ENCODE measurements around the gene LTC4S.

Gene LTC4S

DNA sequence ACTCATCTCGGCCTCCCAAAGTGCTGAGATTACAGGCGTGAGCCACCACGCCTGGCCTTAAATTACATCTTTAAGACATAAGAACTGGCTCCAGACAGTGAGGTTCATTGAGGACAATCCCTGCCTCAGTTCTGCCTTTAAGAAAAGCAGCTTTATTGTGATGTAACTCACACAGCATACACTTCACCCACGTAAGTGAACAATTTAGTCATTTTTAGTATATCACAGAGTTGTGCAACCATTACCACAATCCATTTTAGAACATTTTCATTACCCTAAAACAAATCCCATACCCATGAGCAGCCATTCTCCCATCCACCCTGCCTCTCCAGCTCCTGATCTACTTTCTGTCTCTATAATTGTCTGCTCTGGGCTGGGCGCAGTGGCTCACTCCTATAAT lies 24.0 kb upstream of the LTC4S start:
- no peak for TF ChIP-seq ZC3H10 (CRISPR knock-in tag; IDR thresholded peaks at IDR 0.05)
- TF ChIP-seq GLIS3 (CRISPR knock-in tag; IDR thresholded peaks at IDR 0.05) = no peak
- TF ChIP-seq ZFP30 (CRISPR knock-in tag; IDR thresholded peaks at IDR 0.05) = no peak
- TF ChIP-seq, protein P1, sequence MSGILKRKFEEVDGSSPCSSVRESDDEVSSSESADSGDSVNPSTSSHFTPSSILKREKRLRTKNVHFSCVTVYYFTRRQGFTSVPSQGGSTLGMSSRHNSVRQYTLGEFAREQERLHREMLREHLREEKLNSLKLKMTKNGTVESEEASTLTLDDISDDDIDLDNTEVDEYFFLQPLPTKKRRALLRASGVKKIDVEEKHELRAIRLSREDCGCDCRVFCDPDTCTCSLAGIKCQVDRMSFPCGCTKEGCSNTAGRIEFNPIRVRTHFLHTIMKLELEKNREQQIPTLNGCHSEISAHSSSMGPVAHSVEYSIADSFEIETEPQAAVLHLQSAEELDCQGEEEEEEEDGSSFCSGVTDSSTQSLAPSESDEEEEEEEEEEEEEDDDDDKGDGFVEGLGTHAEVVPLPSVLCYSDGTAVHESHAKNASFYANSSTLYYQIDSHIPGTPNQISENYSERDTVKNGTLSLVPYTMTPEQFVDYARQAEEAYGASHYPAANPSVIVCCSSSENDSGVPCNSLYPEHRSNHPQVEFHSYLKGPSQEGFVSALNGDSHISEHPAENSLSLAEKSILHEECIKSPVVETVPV (CRISPR knock-in tag; IDR thresholded peaks at IDR 0.05) = no peak
- TF ChIP-seq, protein P2, sequence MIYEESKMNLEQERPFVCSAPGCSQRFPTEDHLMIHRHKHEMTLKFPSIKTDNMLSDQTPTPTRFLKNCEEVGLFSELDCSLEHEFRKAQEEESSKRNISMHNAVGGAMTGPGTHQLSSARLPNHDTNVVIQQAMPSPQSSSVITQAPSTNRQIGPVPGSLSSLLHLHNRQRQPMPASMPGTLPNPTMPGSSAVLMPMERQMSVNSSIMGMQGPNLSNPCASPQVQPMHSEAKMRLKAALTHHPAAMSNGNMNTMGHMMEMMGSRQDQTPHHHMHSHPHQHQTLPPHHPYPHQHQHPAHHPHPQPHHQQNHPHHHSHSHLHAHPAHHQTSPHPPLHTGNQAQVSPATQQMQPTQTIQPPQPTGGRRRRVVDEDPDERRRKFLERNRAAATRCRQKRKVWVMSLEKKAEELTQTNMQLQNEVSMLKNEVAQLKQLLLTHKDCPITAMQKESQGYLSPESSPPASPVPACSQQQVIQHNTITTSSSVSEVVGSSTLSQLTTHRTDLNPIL (CRISPR knock-in tag; IDR thresholded peaks at IDR 0.05; ENCODE audit: low read depth) = no peak
- no peak for TF ChIP-seq PPARA (CRISPR knock-in tag; IDR thresholded peaks at IDR 0.05; ENCODE audit: borderline replicate concordance)
- no peak for TF ChIP-seq ZFP3 (CRISPR knock-in tag; IDR thresholded peaks at IDR 0.05)
- no peak for TF ChIP-seq SNAI2 (CRISPR knock-in tag; IDR thresholded peaks at IDR 0.05)
- TF ChIP-seq, protein P3, sequence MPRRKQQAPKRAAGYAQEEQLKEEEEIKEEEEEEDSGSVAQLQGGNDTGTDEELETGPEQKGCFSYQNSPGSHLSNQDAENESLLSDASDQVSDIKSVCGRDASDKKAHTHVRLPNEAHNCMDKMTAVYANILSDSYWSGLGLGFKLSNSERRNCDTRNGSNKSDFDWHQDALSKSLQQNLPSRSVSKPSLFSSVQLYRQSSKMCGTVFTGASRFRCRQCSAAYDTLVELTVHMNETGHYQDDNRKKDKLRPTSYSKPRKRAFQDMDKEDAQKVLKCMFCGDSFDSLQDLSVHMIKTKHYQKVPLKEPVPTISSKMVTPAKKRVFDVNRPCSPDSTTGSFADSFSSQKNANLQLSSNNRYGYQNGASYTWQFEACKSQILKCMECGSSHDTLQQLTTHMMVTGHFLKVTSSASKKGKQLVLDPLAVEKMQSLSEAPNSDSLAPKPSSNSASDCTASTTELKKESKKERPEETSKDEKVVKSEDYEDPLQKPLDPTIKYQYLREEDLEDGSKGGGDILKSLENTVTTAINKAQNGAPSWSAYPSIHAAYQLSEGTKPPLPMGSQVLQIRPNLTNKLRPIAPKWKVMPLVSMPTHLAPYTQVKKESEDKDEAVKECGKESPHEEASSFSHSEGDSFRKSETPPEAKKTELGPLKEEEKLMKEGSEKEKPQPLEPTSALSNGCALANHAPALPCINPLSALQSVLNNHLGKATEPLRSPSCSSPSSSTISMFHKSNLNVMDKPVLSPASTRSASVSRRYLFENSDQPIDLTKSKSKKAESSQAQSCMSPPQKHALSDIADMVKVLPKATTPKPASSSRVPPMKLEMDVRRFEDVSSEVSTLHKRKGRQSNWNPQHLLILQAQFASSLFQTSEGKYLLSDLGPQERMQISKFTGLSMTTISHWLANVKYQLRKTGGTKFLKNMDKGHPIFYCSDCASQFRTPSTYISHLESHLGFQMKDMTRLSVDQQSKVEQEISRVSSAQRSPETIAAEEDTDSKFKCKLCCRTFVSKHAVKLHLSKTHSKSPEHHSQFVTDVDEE (CRISPR knock-in tag; IDR thresholded peaks at IDR 0.05) = no peak
- TF ChIP-seq, protein P4, sequence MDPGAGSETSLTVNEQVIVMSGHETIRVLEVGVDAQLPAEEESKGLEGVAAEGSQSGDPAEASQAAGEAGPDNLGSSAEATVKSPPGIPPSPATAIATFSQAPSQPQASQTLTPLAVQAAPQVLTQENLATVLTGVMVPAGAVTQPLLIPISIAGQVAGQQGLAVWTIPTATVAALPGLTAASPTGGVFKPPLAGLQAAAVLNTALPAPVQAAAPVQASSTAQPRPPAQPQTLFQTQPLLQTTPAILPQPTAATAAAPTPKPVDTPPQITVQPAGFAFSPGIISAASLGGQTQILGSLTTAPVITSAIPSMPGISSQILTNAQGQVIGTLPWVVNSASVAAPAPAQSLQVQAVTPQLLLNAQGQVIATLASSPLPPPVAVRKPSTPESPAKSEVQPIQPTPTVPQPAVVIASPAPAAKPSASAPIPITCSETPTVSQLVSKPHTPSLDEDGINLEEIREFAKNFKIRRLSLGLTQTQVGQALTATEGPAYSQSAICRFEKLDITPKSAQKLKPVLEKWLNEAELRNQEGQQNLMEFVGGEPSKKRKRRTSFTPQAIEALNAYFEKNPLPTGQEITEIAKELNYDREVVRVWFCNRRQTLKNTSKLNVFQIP (CRISPR knock-in tag; IDR thresholded peaks at IDR 0.05; ENCODE audit: borderline replicate concordance, low read depth) = no peak
- no peak for TF ChIP-seq ZNF8 (CRISPR knock-in tag; IDR thresholded peaks at IDR 0.05)
- TF ChIP-seq RARB (CRISPR knock-in tag; IDR thresholded peaks at IDR 0.05) = no peak
- TF ChIP-seq CSDC2 (CRISPR knock-in tag; IDR thresholded peaks at IDR 0.05) = no peak
- no peak for TF ChIP-seq ZNF565 (CRISPR knock-in tag; conservative IDR thresholded peaks at IDR 0.05; ENCODE audit: low read depth)
- no peak for ATAC-seq

DNA sequence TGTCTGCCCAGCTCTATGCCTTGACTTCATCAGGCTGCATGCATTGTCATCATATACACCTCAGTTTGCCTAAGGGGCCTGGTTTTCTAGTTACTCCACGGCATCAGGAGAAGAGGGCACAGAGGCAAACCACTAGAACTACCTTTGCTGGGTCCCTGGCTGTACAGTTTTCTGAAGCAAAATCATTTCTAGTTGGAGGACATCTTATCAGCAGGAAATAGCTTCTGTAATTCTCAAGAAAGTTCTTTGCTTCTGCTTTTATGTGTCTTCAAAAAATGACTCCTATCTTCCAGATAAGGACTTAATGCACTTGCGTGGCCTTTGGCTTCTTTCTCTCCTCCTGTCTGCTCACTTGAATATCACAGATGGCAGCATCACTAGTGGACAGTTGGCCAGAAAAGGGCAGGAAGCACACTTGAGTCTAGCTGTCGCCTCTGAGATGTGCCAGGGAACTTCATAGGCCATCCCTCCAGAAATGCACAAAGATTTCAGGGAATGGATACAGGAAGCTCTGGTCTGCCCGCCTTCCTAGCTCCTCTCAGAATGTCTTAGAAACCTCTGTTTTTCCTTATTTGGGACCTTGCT lies 22.4 kb upstream of the LTC4S start:
- TF ChIP-seq CSDC2 (CRISPR knock-in tag; IDR thresholded peaks at IDR 0.05) (no peak), TOX (CRISPR knock-in tag; IDR thresholded peaks at IDR 0.05; ENCODE audit: borderline replicate concordance) (no peak), TCF4 (CRISPR knock-in tag; IDR thresholded peaks at IDR 0.05; ENCODE audit: borderline replicate concordance) (no peak), ZNF8 (CRISPR knock-in tag; IDR thresholded peaks at IDR 0.05) (no peak), PPARA (CRISPR knock-in tag; IDR thresholded peaks at IDR 0.05; ENCODE audit: borderline replicate concordance) (no peak), ZNF70 (CRISPR knock-in tag; IDR thresholded peaks at IDR 0.05) (no peak), GLIS3 (CRISPR knock-in tag; IDR thresholded peaks at IDR 0.05) (no peak), ARNTL (CRISPR knock-in tag; IDR thresholded peaks at IDR 0.05; ENCODE audit: borderline replicate concordance, low read depth) (no peak), RARB (CRISPR knock-in tag; IDR thresholded peaks at IDR 0.05) (no peak), ISL1 (CRISPR knock-in tag; IDR thresholded peaks at IDR 0.05) (no peak)
- TF ChIP-seq, protein P1 (CRISPR knock-in tag; IDR thresholded peaks at IDR 0.05) = no peak
- TF ChIP-seq, protein P3 (CRISPR knock-in tag; IDR thresholded peaks at IDR 0.05) = no peak
- no peak for ATAC-seq

All from SK-N-SH treated with all-trans-retinoic acid at 6 μM for 48 hours (cell line).